Epithelial cell of prostate (primary cell): Measurements from ENCODE around the gene RASIP1.

Source experiments
- DNase-seq: peaks from one replicate; pipeline ENCODE4 v3.0.0-alpha.2; 2011; ENCODE audit warnings: low read depth, low spot score
- H3K27ac ChIP-seq: fragments of 450-650 bp; 2 replicates; pipeline ENCODE4 v1.5.1; 2017; ENCODE audit warnings: mild to moderate bottlenecking

The RASIP1 gene

GRCh38 chr19:48756686-48757085 lies 16.3 kb upstream of the RASIP1 start:
- no peak overlapping the region for H3K27ac ChIP-seq
- no peak for DNase-seq

- no peak overlapping the region for H3K27ac ChIP-seq
- DNase-seq = no peak
These were observed 15.8 kb upstream of the RASIP1 start for GRCh38 chr19:48756212-48756611.

GRCh38 chr19:48755787-48756186 lies 15.4 kb upstream of the RASIP1 start:
- no peak overlapping the region for H3K27ac ChIP-seq
- DNase-seq = no peak

- no peak for DNase-seq
- H3K27ac ChIP-seq = peak within 1 kb of the TSS; percentile 4
These were observed 14.8 kb upstream of the RASIP1 start, which contains the start of gene FGF21 for GRCh38 chr19:48755084-48755641. TSS of gene FGF21 (plus strand) at chr19:48755524. CDS start at chr19:48756237, 713 bp downstream.

GRCh38 chr19:48752496-48753365 lies 12.3 kb upstream of the RASIP1 start, which contains the start of gene FUT1:
TSS of gene FUT1 (minus strand) at chr19:48752641. CDS start at chr19:48751281, 1,360 bp downstream.
- peak; percentile 60 for DNase-seq
- peak within 1 kb of the TSS; percentile 78 for H3K27ac ChIP-seq

GRCh38 chr19:48751845-48752495 lies 11.6 kb upstream of the RASIP1 start:
- no peak for DNase-seq
- peak overlapping the region; percentile 78 for H3K27ac ChIP-seq

GRCh38 chr19:48750771-48751504 lies 10.5 kb upstream of the RASIP1 start:
- no peak overlapping the region for H3K27ac ChIP-seq
- no peak for DNase-seq

- DNase-seq = no peak
- H3K27ac ChIP-seq = no peak overlapping the region
These were observed 9.9 kb upstream of the RASIP1 start for GRCh38 chr19:48750351-48750750.

- DNase-seq = no peak
- no peak overlapping the region for H3K27ac ChIP-seq
These were observed 9.3 kb upstream of the RASIP1 start for GRCh38 chr19:48749571-48750198.

GRCh38 chr19:48746738-48747575 lies 6.5 kb upstream of the RASIP1 start, which contains the start of gene IZUMO1:
TSS of gene IZUMO1 (minus strand) at chr19:48746909. CDS start at chr19:48745859, 1,050 bp downstream.
- no peak for DNase-seq
- H3K27ac ChIP-seq = no peak within 1 kb of the TSS

GRCh38 chr19:48746110-48746509 lies 5.7 kb upstream of the RASIP1 start:
- DNase-seq = no peak
- no peak overlapping the region for H3K27ac ChIP-seq

GRCh38 chr19:48745208-48745995 lies 5.0 kb upstream of the RASIP1 start:
- H3K27ac ChIP-seq = no peak overlapping the region
- no peak for DNase-seq

- no peak for DNase-seq
- no peak overlapping the region for H3K27ac ChIP-seq
These were observed 1.7 kb upstream of the RASIP1 start for GRCh38 chr19:48742096-48742495.

GRCh38 chr19:48741129-48741999 lies 954 bp upstream of the RASIP1 start:
- DNase-seq = no peak
- H3K27ac ChIP-seq = no peak overlapping the region

GRCh38 chr19:48739404-48740163 lies 826 bp downstream of the RASIP1 start:
- DNase-seq = no peak
- H3K27ac ChIP-seq = no peak overlapping the region

- DNase-seq = peak; percentile 62
- no peak overlapping the region for H3K27ac ChIP-seq
These were observed 1.6 kb downstream of the RASIP1 start for GRCh38 chr19:48738557-48739403.
